ENCODE data around the gene METTL15. TPM values are rescaled to one million over a fixed set of nuclear protein-coding genes. Genes with fewer than 3 reads are reported as not detected.
"Not testable (repeated sequence)": the region's sequence is repeated elsewhere in the genome, so short reads cannot be mapped to it uniquely, and the experiment has no call there.

Gene METTL15
- total RNA-seq, 2 experiments from 2014 or later: 18.0 to 19.8 TPM

- CTCF ChIA-PET: no interaction called here
- no peaks in the 10 kb centered on the region for H3K36me3 Mint-ChIP-seq (ENCODE audit: low read depth)
- intact Hi-C loops (cut with micrococcal nuclease): no loop called here
- no peak overlapping the region for H3K27ac Mint-ChIP-seq
- H3K4me3 Mint-ChIP-seq: no peak overlapping the region
- no peaks in the 10 kb centered on the region for H3K27me3 Mint-ChIP-seq (ENCODE audit: low read depth)
- H3K9me3 Mint-ChIP-seq: peaks cover 30% of the 10 kb centered on the region
- DNase-seq: no peak
- H3K4me1 Mint-ChIP-seq (ENCODE audit: low read depth): no peaks in the 10 kb centered on the region
Observed at GRCh38 chr11:28337701-28338100, 229.5 kb downstream of the METTL15 start.

- intact Hi-C loops (cut with micrococcal nuclease): no loop called here
- Mint-ChIP-seq H3K4me1 (ENCODE audit: low read depth) (no peaks in the 10 kb centered on the region), H3K27me3 (ENCODE audit: low read depth) (no peaks in the 10 kb centered on the region), H3K9me3 (peaks cover 30% of the 10 kb centered on the region), H3K36me3 (ENCODE audit: low read depth) (no peaks in the 10 kb centered on the region), H3K4me3 (no peak overlapping the region), H3K27ac (no peak overlapping the region)
- CTCF ChIA-PET: no interaction called here
- DNase-seq: no peak
Observed at GRCh38 chr11:28338371-28338770, 230.2 kb downstream of the METTL15 start.

GRCh38 chr11:28339488-28339887 lies 231.3 kb downstream of the METTL15 start:
- Mint-ChIP-seq H3K9me3 (peaks cover 30% of the 10 kb centered on the region), H3K4me3 (no peak overlapping the region), H3K36me3 (ENCODE audit: low read depth) (no peaks in the 10 kb centered on the region), H3K27me3 (ENCODE audit: low read depth) (no peaks in the 10 kb centered on the region), H3K4me1 (ENCODE audit: low read depth) (no peaks in the 10 kb centered on the region), H3K27ac (no peak overlapping the region)
- CTCF ChIA-PET: no interaction called here
- no peak for DNase-seq
- intact Hi-C loops (cut with micrococcal nuclease): no loop called here

GRCh38 chr11:28342716-28343115 lies 234.5 kb downstream of the METTL15 start:
- Mint-ChIP-seq H3K27ac (no peak overlapping the region), H3K36me3 (ENCODE audit: low read depth) (no peaks in the 10 kb centered on the region), H3K27me3 (ENCODE audit: low read depth) (peaks cover 2% of the 10 kb centered on the region), H3K9me3 (peaks cover 27% of the 10 kb centered on the region), H3K4me3 (no peak overlapping the region), H3K4me1 (ENCODE audit: low read depth) (no peaks in the 10 kb centered on the region)
- intact Hi-C loops (cut with micrococcal nuclease): no loop called here
- CTCF ChIA-PET: no interaction called here
- no peak for DNase-seq

DNA sequence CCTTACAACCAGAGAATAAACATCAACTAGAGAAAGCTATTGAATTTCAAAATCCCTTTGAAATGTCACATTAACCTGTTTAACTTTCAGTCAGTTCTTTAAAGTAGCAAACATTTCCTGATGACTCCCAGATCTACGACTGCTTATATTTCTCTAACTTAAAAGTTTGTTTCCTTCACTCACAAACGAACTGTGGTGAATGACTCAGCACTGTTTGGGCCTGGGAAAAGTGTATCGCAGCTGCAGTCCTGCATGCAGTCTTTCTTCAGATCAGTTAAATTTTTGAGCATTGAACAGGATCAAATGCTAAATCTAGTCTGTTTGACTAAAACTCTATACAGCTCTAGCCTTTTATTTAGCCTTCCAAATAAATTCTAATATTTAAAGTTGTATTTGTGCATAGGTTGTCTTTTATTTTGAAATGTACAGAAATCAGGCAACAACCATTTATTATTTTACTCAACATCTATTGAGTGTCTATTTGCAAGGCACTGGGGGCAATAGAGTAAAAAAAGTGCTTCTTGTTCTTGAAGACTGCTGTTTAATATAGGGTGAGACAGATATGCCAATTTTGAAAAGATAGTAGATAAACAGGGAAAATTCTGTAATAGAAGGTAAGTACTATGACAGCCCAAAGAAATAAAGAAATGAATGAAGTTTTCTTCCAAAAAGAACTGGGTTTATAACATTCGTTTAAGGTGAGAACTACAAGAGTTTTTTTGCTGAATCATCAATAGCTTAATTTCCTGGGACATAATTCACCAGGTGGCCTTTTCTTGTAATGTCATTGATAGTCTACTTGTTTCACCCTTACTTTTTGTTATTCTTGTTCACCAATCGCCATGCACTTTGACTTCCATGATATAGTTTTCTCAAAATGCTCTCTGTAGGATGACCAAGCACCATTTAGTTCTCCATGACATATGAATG lies 235.4 kb downstream of the METTL15 start:
- Mint-ChIP-seq H3K27ac (no peak overlapping the region), H3K4me1 (ENCODE audit: low read depth) (no peaks in the 10 kb centered on the region), H3K9me3 (peaks cover 18% of the 10 kb centered on the region), H3K4me3 (no peak overlapping the region), H3K27me3 (ENCODE audit: low read depth) (peaks cover 2% of the 10 kb centered on the region), H3K36me3 (ENCODE audit: low read depth) (no peaks in the 10 kb centered on the region)
- intact Hi-C loops (cut with micrococcal nuclease): no loop called here
- CTCF ChIA-PET: no interaction called here
- no peak for DNase-seq

- Mint-ChIP-seq H3K27me3 (ENCODE audit: low read depth) (peaks cover 2% of the 10 kb centered on the region), H3K4me3 (no peak overlapping the region), H3K36me3 (ENCODE audit: low read depth) (no peaks in the 10 kb centered on the region), H3K9me3 (no peaks in the 10 kb centered on the region), H3K4me1 (ENCODE audit: low read depth) (no peaks in the 10 kb centered on the region), H3K27ac (no peak overlapping the region)
- intact Hi-C loops (cut with micrococcal nuclease): no loop called here
- CTCF ChIA-PET: no interaction called here
- DNase-seq: no peak
Observed at GRCh38 chr11:28346209-28346608, 238.0 kb downstream of the METTL15 start.

DNA sequence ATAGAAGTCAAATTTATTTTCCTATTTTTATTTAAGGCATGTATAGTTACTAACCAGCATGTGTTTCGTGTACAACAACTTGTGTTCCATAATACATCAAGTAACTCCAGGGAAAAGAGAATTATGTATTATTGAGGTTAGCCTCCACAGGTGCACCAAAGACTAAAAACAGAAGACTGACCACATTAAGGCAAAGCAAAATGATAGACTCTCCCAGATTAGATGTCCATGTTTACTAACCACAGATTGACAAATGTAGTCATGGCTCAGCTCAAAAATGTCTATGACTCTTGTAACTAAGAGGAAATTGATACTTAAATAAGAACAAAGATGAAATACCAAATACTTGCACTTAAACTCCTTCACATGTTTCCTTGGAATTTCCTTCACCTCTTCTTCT lies 238.5 kb downstream of the METTL15 start:
- Mint-ChIP-seq H3K4me1 (ENCODE audit: low read depth) (no peaks in the 10 kb centered on the region), H3K27ac (no peak overlapping the region), H3K4me3 (no peak overlapping the region), H3K9me3 (no peaks in the 10 kb centered on the region), H3K27me3 (ENCODE audit: low read depth) (peaks cover 2% of the 10 kb centered on the region), H3K36me3 (ENCODE audit: low read depth) (no peaks in the 10 kb centered on the region)
- CTCF ChIA-PET: no interaction called here
- intact Hi-C loops (cut with micrococcal nuclease): no loop called here
- no peak for DNase-seq

- Mint-ChIP-seq H3K4me3 (no peak overlapping the region), H3K36me3 (ENCODE audit: low read depth) (no peaks in the 10 kb centered on the region), H3K27me3 (ENCODE audit: low read depth) (peaks cover 2% of the 10 kb centered on the region), H3K9me3 (no peaks in the 10 kb centered on the region), H3K4me1 (ENCODE audit: low read depth) (no peaks in the 10 kb centered on the region), H3K27ac (no peak overlapping the region)
- intact Hi-C loops (cut with micrococcal nuclease): no loop called here
- CTCF ChIA-PET: no interaction called here
- no peak for DNase-seq
Observed at GRCh38 chr11:28347371-28347770, 239.2 kb downstream of the METTL15 start.

- CTCF ChIA-PET: no interaction called here
- intact Hi-C loops (cut with micrococcal nuclease): no loop called here
Observed at GRCh38 chr11:28350216-28350615, 242.0 kb downstream of the METTL15 start.

DNA sequence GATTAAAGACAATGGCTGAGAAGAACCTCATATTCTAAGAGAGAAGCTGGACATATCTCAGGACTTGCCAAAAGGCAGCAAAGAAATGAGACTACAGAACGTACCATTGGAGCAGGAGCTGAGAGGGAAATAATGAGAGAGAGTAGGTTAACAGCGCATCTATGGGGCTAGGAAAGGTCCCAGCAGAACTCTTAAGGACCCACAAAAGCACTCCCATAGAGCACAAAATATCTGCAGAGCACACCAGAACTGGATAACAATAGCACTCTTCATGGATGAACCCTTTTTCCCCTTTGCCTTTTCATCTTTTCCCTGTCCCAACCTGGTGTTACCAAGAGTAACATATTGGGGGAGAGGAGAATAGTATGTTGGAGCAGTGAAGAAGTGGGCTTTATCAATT lies 245.8 kb downstream of the METTL15 start:
- no peaks in the 10 kb centered on the region for H3K27me3 Mint-ChIP-seq (ENCODE audit: low read depth)
- intact Hi-C loops (cut with micrococcal nuclease): no loop called here
- H3K27ac Mint-ChIP-seq: no peak overlapping the region
- DNase-seq: no peak
- no peaks in the 10 kb centered on the region for H3K36me3 Mint-ChIP-seq (ENCODE audit: low read depth)
- no peaks in the 10 kb centered on the region for H3K4me1 Mint-ChIP-seq (ENCODE audit: low read depth)
- H3K9me3 Mint-ChIP-seq: no peaks in the 10 kb centered on the region
- H3K4me3 Mint-ChIP-seq: no peak overlapping the region
- CTCF ChIA-PET: no interaction called here

More at GRCh38 chr11:28350216-28350615, 242.0 kb downstream of the METTL15 start:
- no peaks in the 10 kb centered on the region for H3K4me1 Mint-ChIP-seq (ENCODE audit: low read depth)
- no peak overlapping the region for H3K4me3 Mint-ChIP-seq
- H3K9me3 Mint-ChIP-seq: no peaks in the 10 kb centered on the region
- H3K36me3 Mint-ChIP-seq (ENCODE audit: low read depth): no peaks in the 10 kb centered on the region
- peaks cover 2% of the 10 kb centered on the region for H3K27me3 Mint-ChIP-seq (ENCODE audit: low read depth)
- no peak for DNase-seq
- no peak overlapping the region for H3K27ac Mint-ChIP-seq

GRCh38 chr11:28366549-28367346 lies 258.6 kb downstream of the METTL15 start:
- intact Hi-C loops (cut with micrococcal nuclease): no loop called here
- no peak overlapping the region for H3K27ac Mint-ChIP-seq
- no peak for DNase-seq
- H3K27me3 Mint-ChIP-seq (ENCODE audit: low read depth): no peaks in the 10 kb centered on the region
- CTCF ChIA-PET: interaction anchor here (0.6 kb wide), 1 partner anchor 232 kb away, joined by 3 read pairs; no protein-coding TSS in a partner anchor
- H3K4me1 Mint-ChIP-seq (ENCODE audit: low read depth): no peaks in the 10 kb centered on the region
- peaks cover 36% of the 10 kb centered on the region for H3K9me3 Mint-ChIP-seq
- H3K36me3 Mint-ChIP-seq (ENCODE audit: low read depth): peaks cover 13% of the 10 kb centered on the region
- H3K4me3 Mint-ChIP-seq: no peak overlapping the region

DNA sequence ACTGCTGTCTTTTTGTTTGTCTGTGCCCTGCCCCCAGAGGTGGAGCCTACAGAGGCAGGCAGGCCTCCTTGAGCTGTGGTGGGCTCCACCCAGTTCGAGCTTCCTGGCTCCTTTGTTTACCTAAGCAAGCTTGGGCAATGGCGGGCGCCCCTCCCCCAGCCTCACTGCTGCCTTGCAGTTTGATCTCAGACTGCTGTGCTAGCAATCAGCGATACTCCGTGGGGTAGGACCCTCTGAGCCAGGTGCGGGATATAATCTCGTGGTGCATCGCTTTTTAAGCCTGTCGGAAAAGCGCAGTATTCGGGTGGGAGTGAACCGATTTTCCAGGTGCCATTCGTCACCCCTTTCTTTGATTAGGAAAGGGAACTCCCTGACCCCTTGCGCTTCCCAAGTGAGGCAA lies 269.9 kb downstream of the METTL15 start:
- H3K4me1 Mint-ChIP-seq (ENCODE audit: low read depth); DNase-seq; H3K27me3 Mint-ChIP-seq (ENCODE audit: low read depth); CTCF ChIA-PET; intact Hi-C loops (cut with micrococcal nuclease); H3K36me3 Mint-ChIP-seq (ENCODE audit: low read depth); H3K4me3 Mint-ChIP-seq; H3K27ac Mint-ChIP-seq: not testable (repeated sequence)
- peaks cover 14% of the 10 kb centered on the region for H3K9me3 Mint-ChIP-seq
